Pulmonary artery endothelial cell (primary cell): Measurements from ENCODE around the gene TYMS. TPM values are rescaled to one million over a fixed set of nuclear protein-coding genes. Genes with fewer than 3 reads are reported as not detected.
"Not testable (repeated sequence)": the region's sequence is repeated elsewhere in the genome, so short reads cannot be mapped to it uniquely, and the experiment has no call there.

Source experiments
- DNase-seq: peaks from one replicate; pipeline ENCODE4 v3.0.0-alpha.2; 2011; ENCODE audit warnings: low read depth, low spot score
- total RNA-seq: library from RNA; depleted of rRNA; stranded (reverse); fragments of >200 nt; gene quantifications from 2 replicates; pipeline ENCODE4 v1.2.3, GENCODE V29; 2014

Gene TYMS
- total RNA-seq, 1 donor from 2014 or later: 48.0 TPM

GRCh38 chr18:676736-677135 lies 19.3 kb downstream of the TYMS start:
- DNase-seq: no peak

- no peak for DNase-seq
Measured at GRCh38 chr18:677145-677544, 19.7 kb downstream of the TYMS start.

GRCh38 chr18:677951-678381 lies 20.5 kb downstream of the TYMS start:
- DNase-seq: no peak

DNA sequence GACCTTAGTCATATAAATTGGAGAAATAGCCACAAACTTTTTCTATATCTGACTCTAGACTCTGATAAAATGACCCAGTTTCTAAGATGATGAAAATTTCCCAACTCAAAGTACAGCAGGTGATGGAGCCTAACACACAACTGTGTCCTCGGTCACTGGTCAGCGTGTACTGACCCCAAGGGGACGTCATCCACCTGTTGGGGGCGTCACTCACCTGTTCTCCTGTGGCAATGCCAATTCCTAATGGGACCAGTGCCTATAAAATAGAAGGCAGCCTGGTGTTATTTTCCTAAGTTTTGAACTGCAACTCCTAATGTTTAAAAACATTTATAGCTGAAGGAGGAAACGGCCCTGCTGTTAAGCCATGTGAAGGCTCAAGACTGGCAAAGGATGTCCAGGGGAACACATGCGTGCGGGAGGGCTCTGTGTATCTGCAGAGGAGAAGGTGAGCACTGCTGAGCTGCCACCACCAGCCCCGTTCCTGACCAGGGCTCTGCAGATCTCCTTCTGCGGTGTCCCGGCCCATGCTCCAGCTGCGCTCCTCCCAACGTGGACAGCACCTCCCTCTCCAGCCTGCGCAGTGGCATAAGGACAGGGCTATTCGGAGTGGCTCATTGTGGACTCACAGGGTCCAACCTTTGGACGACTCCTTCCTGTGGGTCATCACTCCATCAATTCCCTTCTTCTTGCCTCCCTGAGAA lies 21.2 kb downstream of the TYMS start:
- no peak for DNase-seq

- DNase-seq: no peak
Measured at GRCh38 chr18:679516-679915, 22.1 kb downstream of the TYMS start.

- DNase-seq: no peak
Measured at GRCh38 chr18:680392-680791, 22.9 kb downstream of the TYMS start.

DNA sequence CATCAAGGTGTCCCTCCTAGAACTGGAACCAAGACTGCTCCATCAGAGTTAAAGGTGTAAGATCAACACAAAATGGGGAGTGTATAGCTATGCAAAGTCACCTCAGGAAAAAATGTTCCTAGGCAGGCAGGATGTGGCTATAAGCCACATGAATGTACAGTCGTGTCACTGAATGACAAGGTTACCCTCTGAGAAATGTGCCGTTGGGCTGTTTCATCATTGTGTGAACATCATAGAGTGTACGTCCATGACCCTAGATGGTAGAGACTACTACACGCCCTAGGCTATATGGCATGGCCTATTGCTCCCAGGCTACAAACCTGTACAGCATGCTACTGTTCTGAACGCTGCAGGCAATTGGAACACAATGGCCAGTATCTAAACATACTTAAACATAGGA lies 24.5 kb downstream of the TYMS start:
- DNase-seq: no peak

DNA sequence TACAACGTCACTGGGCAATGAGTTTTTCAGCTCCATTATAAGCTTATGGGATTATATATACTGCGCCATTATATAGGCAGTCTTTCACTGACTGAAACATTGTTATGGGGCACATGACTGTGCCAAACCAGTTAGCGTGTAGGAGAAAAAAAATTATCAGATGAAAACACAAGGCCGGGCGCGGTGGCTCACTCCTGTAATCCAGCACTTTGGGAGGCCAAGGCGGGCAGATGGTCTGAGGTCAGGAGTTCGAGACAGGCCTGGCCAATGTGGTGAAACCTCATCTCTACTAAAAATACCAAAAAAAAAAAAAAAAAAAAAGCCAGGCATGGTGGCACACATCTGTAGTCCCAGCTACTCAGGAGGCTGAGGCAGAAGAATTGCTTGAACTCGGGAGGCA lies 25.0 kb downstream of the TYMS start:
- DNase-seq: not testable (repeated sequence)

DNA sequence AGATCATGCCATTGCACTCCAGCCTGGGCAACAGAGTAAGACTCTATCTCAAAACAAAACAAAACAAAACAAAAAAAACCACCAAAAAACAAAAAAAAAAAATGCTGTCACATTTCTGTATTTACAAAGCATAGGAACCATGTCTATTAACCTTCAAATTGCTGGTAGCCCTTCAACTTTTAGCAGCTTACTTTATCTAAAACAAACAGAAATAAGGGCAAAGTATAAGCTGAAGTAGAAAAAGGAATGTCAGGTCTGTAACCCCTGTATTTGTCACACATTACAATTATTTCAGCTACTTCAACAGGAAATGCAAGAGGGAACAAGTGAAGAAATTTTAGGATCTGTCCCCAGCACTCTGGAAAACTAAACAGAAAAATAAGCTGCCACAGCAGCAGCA lies 25.4 kb downstream of the TYMS start:
- DNase-seq: no peak

DNA sequence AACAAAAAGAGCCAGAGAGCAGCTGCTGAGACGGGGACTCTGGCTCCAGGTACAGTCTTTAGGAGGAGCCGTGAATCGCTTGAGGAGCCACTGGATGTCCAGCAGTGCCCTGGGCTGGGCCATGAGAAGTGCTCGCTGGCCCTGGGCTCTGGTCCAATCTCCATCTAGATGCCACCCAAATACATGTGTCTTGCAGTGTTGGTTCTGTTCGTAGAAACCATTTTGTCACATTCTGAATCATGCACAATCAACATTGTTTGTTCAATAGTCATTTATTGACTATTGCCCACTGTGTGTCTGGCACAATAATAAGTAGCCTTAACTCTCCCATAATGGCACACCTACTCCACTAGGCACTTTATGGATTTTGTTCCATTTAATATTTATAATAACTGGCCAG lies 26.1 kb downstream of the TYMS start:
- no peak for DNase-seq

DNA sequence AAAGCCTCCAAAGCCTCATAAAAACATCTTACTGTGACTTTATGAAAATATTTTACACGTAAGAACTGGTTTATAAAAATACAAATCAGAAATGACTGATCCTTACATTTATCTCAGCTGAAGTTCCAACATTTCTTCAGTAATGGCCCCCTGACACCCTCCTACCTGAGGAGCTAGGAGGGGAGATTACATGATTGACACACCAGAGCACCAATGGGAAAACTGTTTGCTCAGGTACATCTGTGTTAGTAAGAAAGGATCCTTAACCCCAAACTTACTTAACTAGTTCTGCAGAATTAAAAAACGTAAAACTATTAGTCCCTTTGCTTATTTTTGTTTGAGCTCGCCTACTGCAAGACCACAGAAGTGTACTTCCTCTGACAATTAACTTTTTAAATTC lies 28.0 kb downstream of the TYMS start:
- DNase-seq: no peak

GRCh38 chr18:686339-687111 lies 29.1 kb downstream of the TYMS start:
- no peak for DNase-seq

DNA sequence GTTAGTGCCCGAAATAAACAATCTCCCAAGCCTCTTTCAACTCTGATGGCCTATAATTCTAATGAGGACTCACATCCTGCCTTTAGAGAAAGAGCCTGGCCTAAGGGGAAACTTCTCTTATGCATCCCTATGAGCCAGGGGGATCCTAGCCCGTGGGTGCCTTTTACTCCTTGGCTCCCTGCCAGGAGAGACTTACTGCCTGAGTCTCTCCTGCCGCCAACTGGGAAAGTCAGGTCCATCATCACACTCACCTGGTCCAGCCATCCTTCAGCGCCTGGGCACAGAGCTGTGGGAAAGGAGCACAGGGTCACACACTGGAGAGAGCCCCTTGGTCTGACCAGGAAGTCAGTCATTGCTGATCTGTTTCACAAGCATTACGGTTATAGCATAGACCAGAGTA lies 30.9 kb downstream of the TYMS start:
- DNase-seq: no peak

DNA sequence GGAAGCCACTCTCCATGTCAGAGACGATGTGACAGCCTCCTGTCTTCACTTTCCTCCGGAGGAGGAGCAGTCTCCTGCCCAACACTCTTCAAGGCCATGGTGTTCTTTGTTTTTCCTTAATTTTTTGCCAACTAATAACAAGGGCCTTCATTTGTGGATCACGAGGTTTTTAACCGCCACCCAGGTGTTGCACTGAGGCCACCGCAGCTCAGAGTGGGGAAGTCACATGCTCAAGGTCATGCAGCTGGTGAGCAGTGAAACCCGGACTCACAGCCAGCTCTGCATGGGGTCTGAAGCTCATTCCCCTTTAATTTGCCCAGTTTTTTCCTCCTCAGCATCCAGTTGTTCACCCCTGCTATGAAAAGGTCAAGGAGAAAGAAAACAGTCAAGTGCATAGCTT lies 35.4 kb downstream of the TYMS start:
- no peak for DNase-seq

- DNase-seq: no peak
Measured at GRCh38 chr18:693466-694187, 36.2 kb downstream of the TYMS start.

DNA sequence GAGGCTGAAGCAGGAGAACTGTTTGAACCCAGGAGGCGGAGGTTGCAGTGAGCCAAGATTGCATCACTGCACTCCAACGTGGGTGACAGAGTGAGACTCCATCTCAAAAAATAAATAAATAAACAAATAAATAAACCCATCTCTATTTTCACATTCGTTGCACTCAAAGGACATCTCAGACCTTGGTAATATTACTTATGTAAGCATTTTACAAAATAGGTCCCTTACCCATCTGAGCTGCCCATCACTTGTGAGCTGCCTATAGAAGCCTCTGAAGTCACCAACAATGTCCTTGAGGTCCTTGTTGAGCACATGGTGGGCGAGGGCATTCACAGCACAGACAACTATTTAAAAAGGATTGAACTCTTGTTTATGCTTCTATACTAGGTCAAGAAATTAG lies 39.6 kb downstream of the TYMS start:
- no peak for DNase-seq

GRCh38 chr18:697800-698199 lies 40.3 kb downstream of the TYMS start:
- no peak for DNase-seq

DNA sequence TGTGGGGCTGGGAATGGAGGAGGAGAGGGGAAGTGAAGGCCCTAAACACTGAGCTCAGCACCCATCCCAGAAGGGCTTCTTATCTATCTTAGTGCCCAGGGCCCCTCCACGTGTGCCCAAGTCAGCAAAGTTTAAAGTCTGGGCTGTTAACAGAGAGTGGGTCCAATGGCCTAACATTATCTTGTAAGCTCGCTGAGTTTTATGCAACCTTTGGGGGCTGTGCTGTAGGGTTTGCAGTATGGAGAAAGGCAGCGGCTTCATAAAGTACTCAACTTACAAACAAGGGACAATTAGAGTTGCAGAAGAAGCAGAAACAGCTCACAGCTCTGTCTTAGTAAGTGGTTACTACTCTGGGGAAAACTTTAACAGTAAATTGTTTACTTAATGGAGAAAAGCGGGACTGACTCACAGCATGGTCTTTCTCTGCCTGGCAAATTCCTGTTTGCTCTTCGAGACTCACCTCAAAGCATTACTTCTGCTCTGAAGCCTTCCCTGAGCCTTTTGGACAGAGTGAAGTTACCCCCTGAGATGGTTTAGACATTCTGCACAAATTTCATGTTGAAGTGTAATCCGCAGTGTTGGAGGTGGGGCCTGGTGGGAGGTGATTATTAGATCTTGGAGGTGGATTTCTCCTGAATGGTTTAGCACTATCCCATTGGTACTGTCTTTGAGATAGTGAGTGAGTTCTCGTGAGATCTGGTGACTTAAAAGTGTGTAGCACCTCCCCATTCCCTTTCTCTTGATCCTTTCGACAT lies 45.9 kb downstream of the TYMS start:
- DNase-seq: no peak

DNA sequence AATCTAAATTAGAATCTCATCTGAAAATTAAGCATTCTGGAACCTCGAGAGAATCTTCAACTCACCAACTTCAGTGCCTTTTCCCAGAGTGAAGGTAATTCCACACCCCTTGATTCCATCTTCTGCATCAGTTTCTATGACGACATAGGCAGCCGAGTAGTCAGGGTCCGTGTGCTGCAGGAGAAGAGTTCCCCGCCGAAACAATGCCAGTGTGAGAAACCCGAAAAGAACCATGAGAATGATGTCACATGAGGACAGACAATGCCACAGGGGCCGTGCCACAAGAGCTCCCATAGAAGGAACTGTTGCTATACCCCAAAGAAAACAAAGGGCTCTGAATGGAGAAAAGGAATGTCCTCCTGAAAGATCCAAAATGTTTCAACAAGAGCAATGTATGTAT lies 49.0 kb downstream of the TYMS start:
- DNase-seq: no peak

GRCh38 chr18:708096-708495 lies 50.6 kb downstream of the TYMS start:
- no peak for DNase-seq

DNA sequence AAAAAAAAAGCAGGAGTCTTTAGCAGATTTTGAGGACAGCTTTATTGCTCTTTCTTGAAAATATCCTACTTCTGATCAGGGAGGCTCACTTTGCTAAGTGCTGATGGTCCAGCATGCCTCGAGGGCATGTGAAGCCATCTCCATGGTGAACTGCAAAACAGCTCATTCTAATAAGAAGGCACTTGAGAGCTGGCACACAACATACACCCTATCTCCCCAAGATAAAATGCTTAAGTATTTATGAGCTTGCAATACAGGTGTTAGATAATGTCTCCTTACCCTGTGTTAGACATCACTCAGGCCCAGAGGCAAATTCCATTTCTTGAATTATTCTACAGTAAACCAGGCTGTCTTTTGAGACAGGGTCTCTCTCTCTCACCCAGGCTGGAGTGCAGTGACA lies 52.3 kb downstream of the TYMS start:
- no peak for DNase-seq
